CD4-positive, CD25-positive, alpha-beta regulatory T cell (primary cell): ENCODE measurements around the gene PTP4A2. TPM values are rescaled to one million over a fixed set of nuclear protein-coding genes. Genes with fewer than 3 reads are reported as not detected.
"Not testable (repeated sequence)": the region's sequence is repeated elsewhere in the genome, so short reads cannot be mapped to it uniquely, and the experiment has no call there.

Source experiments
- ATAC-seq, 2 donors: fragments of 150-1000 bp; cut with Tn5 transposase; one replicate each; pipeline ENCODE4 v1.10.0; 2021; ENCODE audit warnings: low read depth in 2 of 2, moderate number of reproducible peaks in 2 of 2, moderate library complexity in 1 of 2
- DNase-seq, 3 donors: peaks; one replicate each; pipeline versions ENCODE4 v3.0.0 to v3.0.0-alpha.2; 2012 to 2022; ENCODE audit warnings: mixed read lengths in 1 of 3
- H3K27ac ChIP-seq: one replicate; pipeline ENCODE4 v1.7.0; 2013; ENCODE audit warnings: mild to moderate bottlenecking, low read length; ENCODE audit not compliant: insufficient read depth, poor library complexity, severe bottlenecking
- H3K27me3 ChIP-seq: one replicate; pipeline ENCODE4 v1.7.0; 2013; ENCODE audit warnings: low read length; ENCODE audit not compliant: control insufficient read depth, insufficient read depth
- H3K36me3 ChIP-seq: one replicate; pipeline ENCODE4 v1.7.0; 2013; ENCODE audit warnings: mild to moderate bottlenecking, low read length, moderate library complexity; ENCODE audit not compliant: control insufficient read depth, insufficient read depth
- H3K4me1 ChIP-seq: 2 replicates; pipeline ENCODE4 v1.7.0; 2013; ENCODE audit warnings: mild to moderate bottlenecking, low read length; ENCODE audit not compliant: insufficient read depth, control insufficient read depth, poor library complexity, severe bottlenecking
- H3K4me3 ChIP-seq: one replicate; pipeline ENCODE4 v1.7.0; 2013; ENCODE audit warnings: low read depth, mild to moderate bottlenecking, low read length, moderate library complexity
- H3K9me3 ChIP-seq, 2 experiments: 1 replicate in 1 of 2; 2 replicates in 1 of 2; pipeline ENCODE4 v1.7.0; 2013; ENCODE audit warnings: low read length in 2 of 2, mild to moderate bottlenecking in 1 of 2, moderate library complexity in 1 of 2; ENCODE audit not compliant: control insufficient read depth in 2 of 2
- H3K27ac Mint-ChIP-seq, 3 donors: one replicate each; pipeline ENCODE4 v1.8.0; 2020 to 2022; ENCODE audit warnings: mild to moderate bottlenecking in 3 of 3, mixed read lengths in 3 of 3, moderate library complexity in 2 of 3
- H3K27me3 Mint-ChIP-seq: one replicate; pipeline ENCODE4 v1.8.0; 2022; ENCODE audit warnings: mild to moderate bottlenecking, mixed read lengths
- H3K36me3 Mint-ChIP-seq: one replicate; pipeline ENCODE4 v1.8.0; 2020; ENCODE audit warnings: mixed read lengths
- H3K4me1 Mint-ChIP-seq, 4 donors: one replicate each; pipeline ENCODE4 v1.8.0; 2020 to 2022; ENCODE audit warnings: mixed read lengths in 4 of 4, mild to moderate bottlenecking in 1 of 4
- H3K4me3 Mint-ChIP-seq, 4 donors: one replicate each; pipeline ENCODE4 v1.8.0; 2020 to 2022; ENCODE audit warnings: mild to moderate bottlenecking in 4 of 4, mixed read lengths in 4 of 4, moderate library complexity in 3 of 4
- H3K9me3 Mint-ChIP-seq, 7 donors: one replicate each; pipeline ENCODE4 v1.8.0; 2020 to 2022; ENCODE audit warnings: mixed read lengths in 7 of 7, mild to moderate bottlenecking in 3 of 7, moderate library complexity in 2 of 7
- polyA plus RNA-seq, 4 donors: library from polyadenylated mRNA; unstranded; fragments of 300-500 nt; fragmentation: Illumina TruSeq; gene quantifications; one replicate each; pipeline ENCODE4 v1.2.3, GENCODE V29; 2021
- total RNA-seq: library from RNA; stranded (reverse); gene quantifications from one replicate; pipeline ENCODE4 v1.2.3, GENCODE V29; 2022

The PTP4A2 gene
- total and polyA plus RNA-seq, 5 donors from 2014 or later: 288 to 597 (median 364) TPM

- peaks cover 14 to 30% (median 17%) of the 10 kb centered on the region in 4 donors for H3K4me1 Mint-ChIP-seq
- peak in 1 of 3 donors; percentile 19 for DNase-seq
- Histone ChIP-seq H3K27me3 (no peaks in the 10 kb centered on the region), H3K4me3 (no peak overlapping the region), H3K4me1 (no peaks in the 10 kb centered on the region), H3K27ac (no peak overlapping the region), H3K36me3 (peaks cover 40% of the 10 kb centered on the region), H3K9me3 (no peaks in the 10 kb centered on the region)
- no peak for ATAC-seq
- no peaks in the 10 kb centered on the region for H3K27me3 Mint-ChIP-seq
- H3K4me3 Mint-ChIP-seq: no peak overlapping the region
- H3K9me3 Mint-ChIP-seq: no peaks in the 10 kb centered on the region
- peak overlapping the region in 2 of 3 donors; percentile 47 to 73 for H3K27ac Mint-ChIP-seq
- H3K36me3 Mint-ChIP-seq: peaks cover 25% of the 10 kb centered on the region
Observed at GRCh38 chr1:31904339-31905092, 33.7 kb downstream of the PTP4A2 start.

DNA sequence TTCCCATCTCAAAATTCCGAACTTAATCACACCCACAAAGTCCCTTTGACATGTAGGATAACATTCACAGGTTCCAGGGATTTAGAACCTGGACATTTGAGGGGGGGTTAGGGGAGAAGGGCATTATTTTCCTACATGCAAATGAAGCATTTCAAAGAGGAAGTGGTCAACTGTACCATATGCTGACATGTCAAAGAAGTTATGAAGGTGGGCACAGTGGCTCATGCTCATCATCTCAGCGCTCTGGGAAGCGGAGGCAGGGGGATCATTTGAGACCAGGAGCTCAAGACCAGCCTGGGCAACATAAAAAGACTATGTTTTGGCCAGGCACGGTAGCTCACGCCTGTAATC, 35.7 kb downstream of the PTP4A2 start:
- H3K4me1 Mint-ChIP-seq: peaks cover 9 to 30% (median 14%) of the 10 kb centered on the region in 4 donors
- Histone ChIP-seq H3K27me3 (no peaks in the 10 kb centered on the region), H3K27ac (no peak overlapping the region), H3K4me3 (no peak overlapping the region), H3K36me3 (peaks cover 23% of the 10 kb centered on the region), H3K4me1 (no peaks in the 10 kb centered on the region), H3K9me3 (no peaks in the 10 kb centered on the region)
- ATAC-seq (no peak), DNase-seq (no peak)
- H3K9me3 Mint-ChIP-seq: no peaks in the 10 kb centered on the region
- H3K4me3 Mint-ChIP-seq: peak overlapping the region in 1 of 4 donors; percentile 19
- peak overlapping the region in 2 of 3 donors; percentile 5 to 81 for H3K27ac Mint-ChIP-seq
- H3K36me3 Mint-ChIP-seq: peaks cover 12% of the 10 kb centered on the region
- H3K27me3 Mint-ChIP-seq: no peaks in the 10 kb centered on the region

GRCh38 chr1:31901838-31902509, 36.2 kb downstream of the PTP4A2 start:
- Histone ChIP-seq H3K36me3 (peaks cover 18% of the 10 kb centered on the region), H3K4me3 (no peak overlapping the region), H3K4me1 (no peaks in the 10 kb centered on the region), H3K27me3 (no peaks in the 10 kb centered on the region), H3K27ac (no peak overlapping the region), H3K9me3 (no peaks in the 10 kb centered on the region)
- Mint-ChIP-seq H3K36me3 (peaks cover 10% of the 10 kb centered on the region), H3K27ac (peak overlapping the region in 2 of 3 donors; percentile 5 to 81), H3K4me3 (peak overlapping the region in 1 of 4 donors; percentile 19), H3K27me3 (no peaks in the 10 kb centered on the region), H3K4me1 (peaks cover 9 to 30% (median 14%) of the 10 kb centered on the region in 4 donors), H3K9me3 (no peaks in the 10 kb centered on the region)
- ATAC-seq: no peak
- no peak for DNase-seq

DNA sequence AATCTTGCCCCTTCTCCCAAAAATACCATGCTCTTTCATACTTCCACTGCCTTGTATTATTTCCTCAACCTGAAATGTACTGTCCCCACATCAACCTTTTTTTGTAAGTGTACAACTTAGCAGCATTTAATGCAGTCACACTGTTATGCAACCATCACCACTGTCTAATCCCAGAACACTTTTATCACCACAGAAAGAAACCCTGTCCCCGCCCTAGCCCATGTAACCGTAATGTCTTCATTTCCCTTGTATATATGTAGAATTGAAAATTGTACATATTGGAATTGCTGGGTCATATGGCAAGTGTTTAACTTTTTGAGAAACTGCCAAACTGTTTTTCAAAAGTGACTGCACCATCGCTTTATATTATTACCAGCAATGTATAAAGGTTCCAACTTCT, 37.4 kb downstream of the PTP4A2 start:
- H3K27me3 ChIP-seq: no peaks in the 10 kb centered on the region
- DNase-seq (no peak), ATAC-seq (no peak)
- no peak overlapping the region for H3K27ac Mint-ChIP-seq
- H3K27me3 Mint-ChIP-seq: no peaks in the 10 kb centered on the region
- no peak overlapping the region for H3K27ac ChIP-seq
- H3K9me3 Mint-ChIP-seq: peaks cover 0 to 2% (median 0%) of the 10 kb centered on the region in 7 donors
- no peak overlapping the region for H3K4me3 ChIP-seq
- H3K4me1 ChIP-seq: no peaks in the 10 kb centered on the region
- H3K9me3 ChIP-seq: no peaks in the 10 kb centered on the region
- no peak overlapping the region for H3K4me3 Mint-ChIP-seq
- peaks cover 9 to 28% (median 14%) of the 10 kb centered on the region in 4 donors for H3K4me1 Mint-ChIP-seq
- peaks cover 7% of the 10 kb centered on the region for H3K36me3 ChIP-seq
- H3K36me3 Mint-ChIP-seq: peaks cover 3% of the 10 kb centered on the region

GRCh38 chr1:31897526-31898100, 40.6 kb downstream of the PTP4A2 start:
- H3K4me3 Mint-ChIP-seq: no peak overlapping the region
- Histone ChIP-seq H3K27ac (no peak overlapping the region), H3K4me3 (no peak overlapping the region), H3K27me3 (no peaks in the 10 kb centered on the region), H3K9me3 (no peaks in the 10 kb centered on the region), H3K36me3 (no peaks in the 10 kb centered on the region), H3K4me1 (no peaks in the 10 kb centered on the region)
- H3K27me3 Mint-ChIP-seq: peaks cover 4% of the 10 kb centered on the region
- H3K9me3 Mint-ChIP-seq: peaks cover 0 to 4% (median 0%) of the 10 kb centered on the region in 7 donors
- ATAC-seq (no peak), DNase-seq (no peak)
- no peaks in the 10 kb centered on the region for H3K36me3 Mint-ChIP-seq
- H3K4me1 Mint-ChIP-seq: peaks cover 0 to 23% (median 7%) of the 10 kb centered on the region in 4 donors
- H3K27ac Mint-ChIP-seq: no peak overlapping the region

- not testable (repeated sequence) for H3K27ac ChIP-seq, ATAC-seq, H3K36me3 ChIP-seq, H3K4me3 Mint-ChIP-seq, H3K36me3 Mint-ChIP-seq, H3K27me3 ChIP-seq, H3K4me3 ChIP-seq, H3K9me3 ChIP-seq, DNase-seq, H3K27me3 Mint-ChIP-seq, H3K4me1 ChIP-seq, H3K9me3 Mint-ChIP-seq
- Mint-ChIP-seq H3K27ac (peak overlapping the region in 1 of 3 donors; percentile 43), H3K4me1 (peaks cover 0 to 16% (median 5%) of the 10 kb centered on the region in 4 donors)
Observed at GRCh38 chr1:31895474-31896198, 42.5 kb downstream of the PTP4A2 start.

DNA sequence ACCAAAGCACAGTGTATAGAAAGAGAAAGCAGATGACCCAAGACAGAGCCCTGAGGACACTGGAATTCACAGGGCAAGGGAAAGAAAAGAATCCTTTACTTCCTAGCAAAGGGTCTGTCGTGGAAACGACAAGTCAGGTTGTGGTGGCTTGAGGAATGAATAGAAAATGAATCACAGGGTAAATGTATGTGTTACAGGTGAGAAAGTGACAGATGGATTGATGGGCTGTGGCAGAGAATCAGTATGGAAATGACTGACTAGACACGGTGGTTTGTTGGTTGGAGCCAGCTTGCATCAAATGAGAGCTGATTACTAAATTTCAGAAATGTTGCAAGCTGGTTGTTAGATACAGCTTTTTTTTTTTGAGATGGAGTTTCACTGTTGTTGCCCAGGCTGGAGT, 46.9 kb downstream of the PTP4A2 start:
- peaks cover 0 to 2% (median 0%) of the 10 kb centered on the region in 7 donors for H3K9me3 Mint-ChIP-seq

More for the DNA sequence above, 46.9 kb downstream of the PTP4A2 start:
- Mint-ChIP-seq H3K27ac (peak overlapping the region in 2 of 3 donors; percentile 37 to 74), H3K27me3 (peaks cover 4% of the 10 kb centered on the region), H3K36me3 (no peaks in the 10 kb centered on the region), H3K4me1 (peaks cover 0 to 34% (median 20%) of the 10 kb centered on the region in 4 donors), H3K4me3 (no peak overlapping the region)
- Histone ChIP-seq H3K4me3 (peak overlapping the region; percentile 4), H3K27me3 (no peaks in the 10 kb centered on the region), H3K36me3 (no peaks in the 10 kb centered on the region), H3K9me3 (no peaks in the 10 kb centered on the region), H3K27ac (no peak overlapping the region), H3K4me1 (peaks cover 13% of the 10 kb centered on the region)
- DNase-seq (peak in 1 of 3 donors; percentile 35), ATAC-seq (no peak)
